ENCODE results near the gene SOX11. TPM values are rescaled to one million over a fixed set of nuclear protein-coding genes. Genes with fewer than 3 reads are reported as not detected.

SOX11 gene
- total RNA-seq, 1 experiment from 2014 or later: 0.02 TPM

GRCh38 chr2:5722236-5722635 lies 30.1 kb downstream of the SOX11 start:
- H3K9me3 ChIP-seq (ENCODE audit: control insufficient read depth in 1 of 2, insufficient read depth in 1 of 2, low read depth in 1 of 2, low read length in 2 of 2): peaks cover 10 to 30% of the 10 kb centered on the region in 2 experiments; a peak in 2 of 4 replicates
- ATAC-seq (no peak), DNase-seq (ENCODE audit: low read depth, low spot score) (no peak)
- no peak overlapping the region for H2AFZ ChIP-seq (ENCODE audit: low read depth, low read length, poor library complexity, severe bottlenecking)
- CTCF ChIA-PET: no interaction called here
- no TSS peak for BruUV-seq (replicated peaks)
- H3K9ac ChIP-seq (ENCODE audit: low read length): no peak overlapping the region
- no peaks in the 10 kb centered on the region for H3K27me3 ChIP-seq (ENCODE audit: insufficient read depth, low read length)
- no peaks in the 10 kb centered on the region for H3K4me1 ChIP-seq (ENCODE audit: control insufficient read depth in 1 of 2, insufficient read depth in 2 of 2, low read length in 2 of 2)
- no peaks in the 10 kb centered on the region for H3K79me2 ChIP-seq (ENCODE audit: insufficient read depth, low read length)
- H3K9me2 ChIP-seq (ENCODE audit: insufficient read depth): no peaks in the 10 kb centered on the region
- POLR2A ChIA-PET: no interaction called here
- H4K20me1 ChIP-seq (ENCODE audit: insufficient read depth): no peaks in the 10 kb centered on the region
- H3K36me3 ChIP-seq (ENCODE audit: control insufficient read depth in 1 of 2, insufficient read depth in 2 of 2, low read length in 2 of 2): no peaks in the 10 kb centered on the region
- no peak for TF ChIP-seq POLR2AphosphoS5 (IDR thresholded peaks at IDR 0.05; ENCODE audit: low read depth, low read length)
- no peak for TF ChIP-seq CTCF (IDR thresholded peaks at IDR 0.05 in 2 of 3, conservative IDR thresholded peaks at IDR 0.05 in 1 of 3; ENCODE audit: borderline replicate concordance in 1 of 3, insufficient read depth in 1 of 3, low read depth in 2 of 3, low read length in 2 of 3)
- TF ChIP-seq RAD21 (IDR thresholded peaks at IDR 0.05; ENCODE audit: low read depth): no peak
- TF ChIP-seq JUND (IDR thresholded peaks at IDR 0.05): no peak
- no peak for TF ChIP-seq ZFX (IDR thresholded peaks at IDR 0.05)
- no peak overlapping the region for H3K4me2 ChIP-seq (ENCODE audit: low read length)
- intact Hi-C loops (cut with micrococcal nuclease): no loop called here
- H3K27ac ChIP-seq (ENCODE audit: low read depth, low read length): no peak overlapping the region
- H3K4me3 ChIP-seq (replicated peaks in 1 of 2; ENCODE audit: low read depth in 1 of 2, low read length in 2 of 2): no peak overlapping the region
- RAD21 ChIA-PET (ENCODE audit: low non-redundant PET in 1 of 2, low total read pairs in 2 of 2, uncharacterized antibody in 2 of 2, unreplicated experiment in 2 of 2): no interaction called here

DNA sequence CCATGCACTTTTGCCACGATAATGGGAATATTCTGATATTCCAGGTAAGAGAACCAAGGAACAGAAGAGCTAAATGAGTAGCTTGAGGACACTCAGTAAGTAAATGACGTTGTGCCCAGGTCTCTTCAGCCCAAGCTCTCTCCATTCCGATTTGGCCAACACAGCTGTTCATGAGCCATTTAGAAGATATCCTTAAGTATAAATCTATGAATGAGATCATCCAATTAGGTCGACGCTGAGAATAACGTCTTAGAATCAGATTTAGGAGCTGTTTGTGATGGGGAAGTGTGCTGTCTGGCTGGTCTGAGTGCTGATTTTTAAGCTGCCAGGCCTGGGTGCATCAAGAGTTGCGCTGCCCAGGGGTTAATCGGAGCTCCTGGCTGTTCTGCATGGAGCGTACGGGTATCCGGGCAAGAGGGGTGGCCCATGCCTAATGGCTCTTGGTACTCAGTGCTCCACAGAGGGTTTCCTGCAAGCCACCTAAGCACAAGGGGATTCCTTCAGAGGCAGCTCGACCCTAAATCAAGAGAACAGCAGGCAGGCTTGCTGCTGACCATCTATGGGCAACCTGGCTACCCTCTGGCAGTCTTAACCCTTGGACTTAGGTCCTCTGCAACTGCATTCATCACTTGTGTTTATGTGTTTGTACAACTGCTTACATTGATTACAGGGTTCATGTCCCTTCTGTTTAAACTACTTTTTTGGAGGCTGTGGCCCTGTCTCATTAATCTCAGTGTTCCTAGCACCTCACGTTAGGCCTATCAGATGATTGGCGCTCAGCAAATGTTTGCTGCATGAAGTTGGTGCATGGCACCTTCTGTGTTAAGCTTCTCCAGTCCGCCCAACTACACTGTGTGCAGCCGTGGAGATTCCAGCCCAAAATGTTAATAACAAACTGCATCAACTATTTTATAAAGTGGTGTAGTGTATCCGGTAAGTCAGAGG lies 31.9 kb downstream of the SOX11 start:
- DNase-seq (ENCODE audit: low read depth, low spot score) (no peak), ATAC-seq (no peak)
- no peaks in the 10 kb centered on the region for H3K27me3 ChIP-seq (ENCODE audit: insufficient read depth, low read length)
- H3K79me2 ChIP-seq (ENCODE audit: insufficient read depth, low read length): no peaks in the 10 kb centered on the region
- no peaks in the 10 kb centered on the region for H3K4me1 ChIP-seq (ENCODE audit: control insufficient read depth in 1 of 2, insufficient read depth in 2 of 2, low read length in 2 of 2)
- no peak overlapping the region for H3K27ac ChIP-seq (ENCODE audit: low read depth, low read length)
- no TSS peak for BruUV-seq (replicated peaks)
- H2AFZ ChIP-seq (ENCODE audit: low read depth, low read length, poor library complexity, severe bottlenecking): no peak overlapping the region
- no peak overlapping the region for H3K9ac ChIP-seq (ENCODE audit: low read length)
- peaks cover 4 to 20% of the 10 kb centered on the region in 2 experiments; a peak in 2 of 4 replicates for H3K9me3 ChIP-seq (ENCODE audit: control insufficient read depth in 1 of 2, insufficient read depth in 1 of 2, low read depth in 1 of 2, low read length in 2 of 2)
- RAD21 ChIA-PET (ENCODE audit: low non-redundant PET in 1 of 2, low total read pairs in 2 of 2, uncharacterized antibody in 2 of 2, unreplicated experiment in 2 of 2): no interaction called here
- POLR2A ChIA-PET: no interaction called here
- no peaks in the 10 kb centered on the region for H4K20me1 ChIP-seq (ENCODE audit: insufficient read depth)
- H3K36me3 ChIP-seq (ENCODE audit: control insufficient read depth in 1 of 2, insufficient read depth in 2 of 2, low read length in 2 of 2): no peaks in the 10 kb centered on the region
- no peaks in the 10 kb centered on the region for H3K9me2 ChIP-seq (ENCODE audit: insufficient read depth)
- intact Hi-C loops (cut with micrococcal nuclease): no loop called here
- H3K4me2 ChIP-seq (ENCODE audit: low read length): no peak overlapping the region
- CTCF ChIA-PET: no interaction called here
- H3K4me3 ChIP-seq (replicated peaks in 1 of 2; ENCODE audit: low read depth in 1 of 2, low read length in 2 of 2): no peak overlapping the region
- TF ChIP-seq ELF1 (IDR thresholded peaks at IDR 0.05; ENCODE audit: borderline replicate concordance, low read depth) (no peak), JUND (IDR thresholded peaks at IDR 0.05) (no peak), ZFX (IDR thresholded peaks at IDR 0.05) (no peak), EZH2phosphoT487 (IDR thresholded peaks at IDR 0.05; ENCODE audit: borderline replicate concordance) (no peak), ATF3 (IDR thresholded peaks at IDR 0.05) (no peak), SRF (IDR thresholded peaks at IDR 0.05; ENCODE audit: low read depth) (no peak), EGR1 (IDR thresholded peaks at IDR 0.05; ENCODE audit: low read depth) (no peak), POLR2AphosphoS5 (IDR thresholded peaks at IDR 0.05; ENCODE audit: low read depth, low read length) (no peak), RAD21 (IDR thresholded peaks at IDR 0.05; ENCODE audit: low read depth) (no peak), YY1 (IDR thresholded peaks at IDR 0.05; ENCODE audit: extremely low read depth, insufficient replicate concordance, low read depth, low read length) (no peak), ZNF274 (IDR thresholded peaks at IDR 0.05; ENCODE audit: low read depth, low read length) (no peak), MAX (IDR thresholded peaks at IDR 0.05) (no peak), POLR2A (IDR thresholded peaks at IDR 0.05; ENCODE audit: borderline replicate concordance, extremely low read depth, insufficient read depth, insufficient read length) (no peak)
- TF ChIP-seq, protein P1, sequence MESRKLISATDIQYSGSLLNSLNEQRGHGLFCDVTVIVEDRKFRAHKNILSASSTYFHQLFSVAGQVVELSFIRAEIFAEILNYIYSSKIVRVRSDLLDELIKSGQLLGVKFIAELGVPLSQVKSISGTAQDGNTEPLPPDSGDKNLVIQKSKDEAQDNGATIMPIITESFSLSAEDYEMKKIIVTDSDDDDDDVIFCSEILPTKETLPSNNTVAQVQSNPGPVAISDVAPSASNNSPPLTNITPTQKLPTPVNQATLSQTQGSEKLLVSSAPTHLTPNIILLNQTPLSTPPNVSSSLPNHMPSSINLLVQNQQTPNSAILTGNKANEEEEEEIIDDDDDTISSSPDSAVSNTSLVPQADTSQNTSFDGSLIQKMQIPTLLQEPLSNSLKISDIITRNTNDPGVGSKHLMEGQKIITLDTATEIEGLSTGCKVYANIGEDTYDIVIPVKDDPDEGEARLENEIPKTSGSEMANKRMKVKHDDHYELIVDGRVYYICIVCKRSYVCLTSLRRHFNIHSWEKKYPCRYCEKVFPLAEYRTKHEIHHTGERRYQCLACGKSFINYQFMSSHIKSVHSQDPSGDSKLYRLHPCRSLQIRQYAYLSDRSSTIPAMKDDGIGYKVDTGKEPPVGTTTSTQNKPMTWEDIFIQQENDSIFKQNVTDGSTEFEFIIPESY (IDR thresholded peaks at IDR 0.05; ENCODE audit: extremely low read depth, insufficient replicate concordance, low read length): no peak

Measured in HCT116 (cell line).